Limb (tissue), 2 donors: Measurements from ENCODE around the gene AP5M1.
"Not testable (repeated sequence)": the region's sequence is repeated elsewhere in the genome, so short reads cannot be mapped to it uniquely, and the experiment has no call there.

ENCODE experiments used
- DNase-seq, 2 donors: peaks; one replicate each; pipeline ENCODE4 v3.0.0-alpha.2; 2016; ENCODE audit errors: extremely low spot score in 2 of 2

AP5M1 gene, protein sequence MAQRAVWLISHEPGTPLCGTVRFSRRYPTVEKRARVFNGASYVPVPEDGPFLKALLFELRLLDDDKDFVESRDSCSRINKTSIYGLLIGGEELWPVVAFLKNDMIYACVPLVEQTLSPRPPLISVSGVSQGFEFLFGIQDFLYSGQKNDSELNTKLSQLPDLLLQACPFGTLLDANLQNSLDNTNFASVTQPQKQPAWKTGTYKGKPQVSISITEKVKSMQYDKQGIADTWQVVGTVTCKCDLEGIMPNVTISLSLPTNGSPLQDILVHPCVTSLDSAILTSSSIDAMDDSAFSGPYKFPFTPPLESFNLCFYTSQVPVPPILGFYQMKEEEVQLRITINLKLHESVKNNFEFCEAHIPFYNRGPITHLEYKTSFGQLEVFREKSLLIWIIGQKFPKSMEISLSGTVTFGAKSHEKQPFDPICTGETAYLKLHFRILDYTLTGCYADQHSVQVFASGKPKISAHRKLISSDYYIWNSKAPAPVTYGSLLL

DNA sequence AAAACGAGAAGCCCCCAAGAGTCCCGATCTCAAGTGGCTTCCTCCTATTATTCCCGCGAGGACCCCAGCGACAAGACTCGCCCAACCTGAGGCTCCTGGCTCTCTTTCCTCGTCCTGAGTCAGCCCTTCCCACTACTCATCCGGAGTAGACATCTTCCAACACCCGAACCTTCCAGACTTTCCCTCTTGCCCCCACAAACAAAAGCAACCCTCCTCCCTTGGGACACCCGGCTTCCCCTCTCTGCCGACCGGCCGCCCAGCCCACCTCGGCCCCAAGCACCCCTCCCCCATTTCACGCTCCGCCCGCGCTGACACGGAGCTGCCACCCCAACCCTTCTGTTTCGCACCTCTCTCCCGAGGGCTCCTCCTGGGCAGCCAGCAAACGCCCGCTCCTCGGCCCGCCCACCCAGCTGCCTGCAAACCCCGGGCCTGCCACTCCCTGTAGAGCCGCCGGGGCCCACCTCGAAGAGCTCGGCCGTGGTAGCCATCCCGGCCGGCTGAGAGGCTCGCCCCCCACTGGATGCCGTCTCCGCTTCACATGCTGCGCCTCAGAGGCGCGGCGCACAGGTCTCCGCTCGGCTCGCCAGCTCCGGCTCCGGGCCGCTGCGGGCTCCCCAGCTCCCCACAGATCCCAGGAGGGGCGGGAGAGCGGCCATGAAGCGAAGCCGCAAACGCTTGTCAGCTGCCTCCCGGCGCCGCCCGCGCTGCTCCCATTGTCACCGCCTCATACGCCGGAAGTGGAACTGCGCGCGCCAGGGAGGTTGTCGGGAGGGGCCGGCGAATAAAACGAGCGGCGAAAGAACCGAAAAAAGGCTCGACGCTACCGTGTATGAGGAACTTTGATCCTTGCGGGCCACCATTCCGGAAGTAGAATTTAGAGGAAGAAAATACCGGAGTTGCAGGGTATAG is at the start of gene AP5M1, which contains the start of gene EXOC5:
TSS of gene AP5M1 (plus strand) at position 811 of the 909 bp plus-strand sequence. CDS start 344 bp downstream, outside the sequence.
TSS of gene EXOC5 (minus strand) at position 745 of the 909 bp plus-strand sequence. CDS start at position 488, 257 bp downstream.
- peak; percentile 93 for DNase-seq

DNA sequence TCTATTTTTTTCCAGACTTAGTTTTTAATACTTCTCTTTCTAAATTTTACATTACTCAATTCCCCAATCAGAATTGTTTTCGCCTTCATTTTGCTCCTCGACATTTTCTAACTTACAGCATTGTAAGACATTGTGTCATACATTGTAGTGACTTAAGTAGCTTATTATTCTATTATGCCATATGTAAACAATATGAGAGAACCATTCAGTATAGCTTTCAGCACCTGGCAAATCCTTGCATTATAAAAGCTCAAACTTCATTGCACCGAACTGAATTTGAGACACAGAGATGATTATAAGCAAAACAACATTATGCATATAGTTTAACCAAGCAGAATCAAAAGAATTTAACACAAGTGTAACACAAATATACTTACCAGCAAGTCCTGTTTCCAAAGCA is 46.8 kb upstream of the AP5M1 start:
- no peak for DNase-seq

DNA sequence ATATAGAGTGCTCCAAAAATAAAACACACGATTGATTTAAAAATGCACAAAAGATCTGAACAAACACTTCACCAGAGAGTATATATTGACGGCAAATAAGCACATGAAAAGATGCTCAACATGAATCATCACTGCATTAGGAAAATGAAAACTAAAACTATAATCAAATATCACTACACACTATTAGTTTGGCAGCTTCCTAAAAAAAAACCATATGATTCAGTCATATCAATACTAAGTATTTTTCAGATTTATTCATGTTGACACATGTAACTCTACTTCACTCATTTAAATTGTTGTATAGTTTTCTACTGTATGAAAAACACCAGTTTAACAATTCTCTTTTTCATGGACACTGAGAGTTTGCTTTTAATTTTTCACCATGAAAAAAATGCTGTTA is 41.7 kb upstream of the AP5M1 start:
- DNase-seq = no peak

DNA sequence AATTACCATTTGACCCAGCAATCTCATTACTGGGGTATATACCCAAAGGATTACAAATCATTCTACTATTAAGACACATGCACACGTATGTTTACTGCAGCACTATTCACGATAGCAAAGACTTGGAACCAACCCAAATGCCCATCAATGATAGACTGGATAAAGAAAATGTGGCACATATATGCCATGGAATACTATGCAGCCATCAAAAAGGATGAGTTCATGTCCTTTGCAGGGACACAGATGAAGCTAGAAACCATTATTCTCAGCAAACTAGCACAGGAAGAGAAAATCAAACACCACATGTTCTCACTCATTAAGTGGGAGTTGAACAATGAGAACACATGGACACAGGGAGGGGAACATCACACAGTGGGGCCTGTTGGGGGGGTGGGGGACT is 40.5 kb upstream of the AP5M1 start:
- not testable (repeated sequence) for DNase-seq

DNA sequence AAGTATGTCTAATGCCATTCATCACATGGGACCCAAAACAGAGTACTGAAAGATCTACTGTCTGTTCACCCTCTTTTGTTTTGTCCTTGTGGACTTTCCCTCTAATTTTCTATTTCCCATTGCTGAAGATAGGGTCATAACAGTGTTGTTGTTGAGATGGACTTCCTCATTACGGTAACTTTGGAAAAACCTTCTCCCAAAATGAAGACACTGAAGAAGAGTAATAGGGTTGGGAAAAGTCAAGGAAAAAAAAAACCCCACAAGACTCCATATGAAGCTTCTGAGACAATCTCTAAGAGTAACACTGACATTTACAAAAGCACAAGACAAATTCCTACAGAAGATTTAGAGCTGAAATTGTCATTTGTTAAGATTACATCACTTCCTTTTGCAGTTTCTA is 36.8 kb upstream of the AP5M1 start:
- DNase-seq = no peak

DNA sequence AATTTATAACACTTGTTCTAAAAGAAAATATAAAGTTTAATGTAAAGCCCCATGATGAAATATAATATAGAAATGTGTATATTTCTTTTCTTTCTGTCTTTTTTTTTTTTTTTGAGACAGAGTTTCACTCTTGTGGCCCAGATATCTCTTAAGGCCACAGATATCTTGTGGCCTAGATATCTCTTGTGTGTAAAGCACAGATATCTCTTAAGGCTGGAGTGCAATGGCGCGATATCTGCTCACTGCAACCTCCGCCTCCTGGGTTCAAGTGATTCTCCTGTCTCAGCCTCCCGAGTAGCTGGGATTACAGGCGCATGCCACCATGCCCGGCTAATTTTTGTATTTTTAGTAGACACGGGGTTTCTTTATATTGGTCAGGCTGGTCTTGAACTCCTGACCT is 28.7 kb upstream of the AP5M1 start:
- DNase-seq = not testable (repeated sequence)

DNA sequence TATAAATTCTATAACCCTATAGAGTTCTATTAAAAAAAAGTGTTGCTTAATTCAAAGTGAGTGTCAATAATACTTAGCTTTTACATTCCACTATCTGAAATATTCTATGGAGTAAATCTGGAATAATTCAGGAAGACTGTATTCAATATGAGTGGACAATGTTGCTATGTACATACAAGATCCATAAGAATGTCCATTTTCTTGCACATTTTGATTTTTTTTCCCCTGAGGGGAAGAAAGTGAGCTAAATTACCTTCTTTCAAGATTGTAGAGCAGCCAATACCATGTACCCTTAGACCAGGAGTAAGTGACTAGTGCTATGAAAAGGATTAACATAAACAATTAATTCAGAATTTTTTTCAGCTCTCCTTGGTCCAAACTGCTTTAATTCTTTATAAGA is 25.5 kb upstream of the AP5M1 start:
- DNase-seq = no peak

DNA sequence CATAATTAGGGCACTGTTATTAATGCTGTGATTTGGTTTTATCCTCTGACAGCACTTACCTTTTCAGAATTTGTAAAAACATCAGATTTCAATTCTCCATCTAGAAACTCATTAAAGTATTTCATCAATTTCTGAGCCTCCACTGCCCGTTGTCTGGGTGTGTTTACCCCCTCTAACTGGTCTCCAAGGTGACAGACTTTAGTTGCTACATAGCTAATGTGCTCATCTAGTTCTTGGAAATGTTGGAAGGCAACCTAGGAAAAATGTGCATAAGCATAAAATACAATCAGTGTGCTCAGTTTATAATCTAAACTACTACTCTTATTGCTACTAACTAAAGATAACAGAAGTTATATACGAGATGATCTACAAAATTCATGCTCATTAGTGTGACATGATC is 24.7 kb upstream of the AP5M1 start:
- no peak for DNase-seq

DNA sequence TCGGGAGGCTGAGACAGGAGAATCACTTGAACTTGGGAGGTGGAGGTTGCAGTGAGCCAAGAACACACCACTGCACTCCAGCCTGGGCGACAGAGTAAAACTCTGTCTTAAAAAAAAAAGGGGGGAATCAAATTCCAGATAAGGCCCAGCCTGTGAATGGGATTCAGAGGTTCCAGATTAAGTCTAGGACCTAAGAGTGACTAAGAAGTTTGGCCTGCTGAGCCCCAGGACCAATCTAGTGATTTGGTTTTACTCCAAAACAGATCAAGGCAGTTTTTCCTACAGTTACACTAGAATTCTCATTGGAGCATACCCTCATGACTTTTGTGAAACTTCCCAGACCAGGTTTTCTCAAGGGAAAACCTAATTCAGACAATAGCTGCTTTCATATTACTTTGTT is 22.8 kb upstream of the AP5M1 start:
- no peak for DNase-seq

DNA sequence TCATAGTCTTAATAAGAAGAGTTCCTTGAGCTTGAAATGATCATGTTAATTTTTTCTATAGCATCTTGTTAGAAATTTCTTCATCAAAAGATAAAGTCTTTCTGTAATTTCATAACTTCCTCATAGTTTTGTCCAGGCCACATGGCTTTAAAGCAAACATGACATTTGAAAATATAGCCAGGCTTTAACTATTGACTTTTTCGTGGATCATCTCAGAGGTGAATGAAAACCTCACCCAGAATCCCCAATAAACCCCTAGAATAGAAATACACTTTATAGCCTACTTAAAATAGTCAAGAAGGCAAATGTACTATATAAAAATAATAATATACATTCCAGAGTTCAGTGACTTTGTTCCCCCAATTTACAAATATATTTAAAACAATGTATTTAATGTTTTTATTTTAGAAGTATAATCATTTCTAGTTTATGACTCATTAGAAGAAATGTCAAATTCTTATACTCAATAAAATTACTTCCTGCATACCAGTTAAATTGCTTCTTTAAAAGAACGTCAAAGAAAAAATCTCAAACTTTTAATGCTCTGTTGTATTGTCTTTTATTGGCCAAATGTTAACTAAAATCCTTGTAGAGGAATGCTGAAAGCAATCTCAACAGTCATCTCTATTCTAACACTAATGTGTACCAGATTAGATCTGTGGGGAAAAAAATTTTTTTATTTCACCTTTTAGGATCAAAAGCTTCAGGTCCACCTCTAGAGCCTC is 21.7 kb upstream of the AP5M1 start:
- DNase-seq = no peak

DNA sequence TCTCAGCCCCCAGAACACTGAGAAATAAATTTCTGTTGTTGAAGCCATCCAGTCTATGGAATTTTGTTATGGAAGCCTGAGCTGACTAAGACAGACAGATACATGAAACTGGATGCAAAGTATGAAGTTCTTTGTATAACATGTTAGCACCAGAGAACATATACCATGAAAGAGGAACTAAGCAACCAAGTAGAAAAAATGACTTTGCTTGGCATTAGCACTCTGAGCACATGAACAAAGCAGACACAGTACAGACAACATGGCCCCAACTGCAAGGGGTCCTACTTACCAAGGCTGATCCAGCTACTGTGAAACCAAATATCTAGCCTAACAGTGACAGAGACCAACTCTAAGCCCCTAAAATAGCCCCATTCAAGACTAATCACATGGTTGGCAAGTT is 13.9 kb upstream of the AP5M1 start:
- no peak for DNase-seq

DNA sequence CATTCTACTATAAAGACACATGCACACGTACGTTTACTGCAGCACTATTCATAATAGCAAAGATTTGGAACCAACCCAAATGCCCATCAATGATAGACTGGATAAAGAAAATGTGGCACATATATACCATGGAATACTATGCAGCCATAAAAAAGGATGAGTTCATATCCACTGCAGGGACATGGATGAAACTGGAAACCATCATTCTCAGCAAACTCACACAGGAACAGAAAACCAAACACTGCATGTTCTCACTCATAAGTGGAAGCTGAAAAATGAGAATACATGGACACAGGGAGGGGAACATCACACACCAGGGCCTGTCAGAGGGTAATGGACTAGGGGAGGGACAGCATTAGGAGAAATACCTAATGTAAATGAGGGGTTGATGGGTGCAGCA is 10.6 kb upstream of the AP5M1 start:
- not testable (repeated sequence) for DNase-seq

DNA sequence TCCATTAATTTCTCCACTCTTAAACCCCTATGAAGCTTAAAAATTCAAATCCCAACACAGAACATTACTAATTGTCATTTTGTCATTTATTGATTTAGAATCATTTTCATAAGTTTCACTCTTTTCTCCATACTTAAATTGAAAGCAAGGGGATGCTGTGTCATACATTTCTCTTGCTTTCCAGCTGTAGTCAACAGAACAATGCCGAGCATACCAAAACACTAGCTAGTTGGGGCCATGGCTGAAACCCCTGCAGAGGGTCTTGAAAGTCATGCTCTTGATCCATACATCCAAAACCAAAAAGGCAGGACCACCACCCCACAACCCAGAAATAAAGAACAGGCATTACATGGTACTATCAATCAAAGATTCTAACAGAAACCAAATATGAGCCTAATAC is 9.1 kb upstream of the AP5M1 start:
- DNase-seq = no peak

DNA sequence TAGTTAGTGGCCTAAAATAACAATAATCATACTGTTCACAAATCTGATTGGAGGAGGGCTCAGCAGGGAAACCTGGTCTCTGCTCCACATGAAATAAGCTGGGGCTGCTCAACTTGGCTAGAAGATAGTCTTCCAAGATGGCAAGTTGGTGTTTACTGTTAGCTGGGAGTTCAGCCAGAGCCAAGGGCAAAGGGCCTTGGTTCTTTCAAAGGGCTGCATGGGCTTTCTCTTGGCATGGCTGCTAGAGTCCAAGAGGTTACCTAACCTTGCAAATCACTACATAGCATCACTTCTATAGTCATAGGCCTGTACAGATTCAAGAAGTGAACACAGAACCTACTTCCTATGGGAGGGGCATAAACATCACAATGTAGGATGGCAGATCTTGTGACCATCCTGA is 7.2 kb upstream of the AP5M1 start:
- no peak for DNase-seq

DNA sequence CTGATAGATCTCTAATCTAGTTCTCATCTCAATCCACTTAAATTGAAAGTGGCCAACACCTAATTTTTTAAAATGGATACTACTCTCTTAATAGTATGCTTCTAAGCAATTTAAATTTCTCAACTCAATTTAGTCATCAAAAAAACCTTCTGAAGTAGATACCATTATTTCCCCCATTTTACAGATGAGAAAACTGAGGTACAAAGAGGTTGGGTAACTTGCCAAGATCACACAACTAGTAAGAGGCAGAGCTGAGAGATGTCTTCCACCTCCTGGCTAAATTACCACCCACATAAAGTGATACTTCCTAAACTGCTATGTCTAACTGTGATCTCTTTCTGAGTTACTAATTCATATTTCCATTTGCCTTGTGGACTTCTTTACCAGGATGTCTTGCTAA is 6.7 kb upstream of the AP5M1 start:
- DNase-seq = no peak

DNA sequence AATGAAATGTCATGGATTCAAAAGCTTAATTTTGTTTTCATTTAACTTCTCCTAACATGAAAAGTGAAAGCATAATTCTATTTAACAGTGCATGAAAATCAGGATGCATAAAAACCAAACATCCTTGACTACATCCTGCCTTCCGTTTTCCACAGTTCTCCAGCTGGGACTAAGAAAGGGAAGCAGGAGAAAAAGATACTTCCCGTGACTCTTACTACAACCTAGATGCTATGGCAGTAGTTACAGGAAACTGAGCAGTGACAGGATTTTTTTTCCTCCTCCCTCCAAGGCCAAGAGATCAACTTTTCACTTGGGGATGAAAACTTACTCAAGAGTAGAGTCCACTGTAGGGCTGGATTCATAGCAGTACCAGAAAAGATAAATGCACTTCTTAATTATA is 2.7 kb upstream of the AP5M1 start:
- no peak for DNase-seq

DNA sequence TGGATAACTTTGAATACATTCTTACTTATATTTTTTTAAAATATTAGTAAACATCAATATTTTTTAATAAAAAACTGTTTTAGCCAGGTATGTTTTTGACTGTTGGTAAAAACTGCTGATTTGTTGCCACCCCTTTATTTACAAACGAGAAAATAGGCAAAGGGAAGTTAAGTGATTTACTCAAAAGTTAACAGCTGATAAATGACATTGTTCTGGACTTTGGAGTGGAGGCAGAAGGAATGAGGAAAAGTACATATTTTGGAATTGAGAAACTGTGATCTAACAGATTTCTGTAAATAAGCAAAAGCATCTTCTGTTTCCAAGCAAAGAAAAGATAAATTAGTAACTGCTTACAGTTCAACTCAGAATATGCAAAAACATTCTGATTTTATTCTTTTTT is 4.5 kb downstream of the AP5M1 start:
- DNase-seq = no peak

DNA sequence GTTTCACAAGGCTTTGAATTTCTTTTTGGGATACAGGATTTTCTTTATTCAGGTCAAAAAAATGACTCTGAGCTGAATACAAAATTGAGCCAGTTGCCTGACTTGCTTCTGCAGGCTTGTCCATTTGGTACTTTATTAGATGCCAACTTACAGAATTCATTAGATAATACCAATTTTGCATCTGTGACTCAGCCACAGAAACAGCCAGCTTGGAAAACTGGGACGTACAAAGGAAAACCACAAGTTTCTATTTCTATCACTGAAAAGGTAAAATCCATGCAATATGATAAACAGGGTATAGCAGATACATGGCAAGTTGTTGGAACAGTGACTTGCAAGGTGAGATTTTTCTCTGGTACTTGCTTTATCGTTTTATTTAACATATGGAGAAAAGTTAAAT is 5.8 kb downstream of the AP5M1 start:
- no peak for DNase-seq

DNA sequence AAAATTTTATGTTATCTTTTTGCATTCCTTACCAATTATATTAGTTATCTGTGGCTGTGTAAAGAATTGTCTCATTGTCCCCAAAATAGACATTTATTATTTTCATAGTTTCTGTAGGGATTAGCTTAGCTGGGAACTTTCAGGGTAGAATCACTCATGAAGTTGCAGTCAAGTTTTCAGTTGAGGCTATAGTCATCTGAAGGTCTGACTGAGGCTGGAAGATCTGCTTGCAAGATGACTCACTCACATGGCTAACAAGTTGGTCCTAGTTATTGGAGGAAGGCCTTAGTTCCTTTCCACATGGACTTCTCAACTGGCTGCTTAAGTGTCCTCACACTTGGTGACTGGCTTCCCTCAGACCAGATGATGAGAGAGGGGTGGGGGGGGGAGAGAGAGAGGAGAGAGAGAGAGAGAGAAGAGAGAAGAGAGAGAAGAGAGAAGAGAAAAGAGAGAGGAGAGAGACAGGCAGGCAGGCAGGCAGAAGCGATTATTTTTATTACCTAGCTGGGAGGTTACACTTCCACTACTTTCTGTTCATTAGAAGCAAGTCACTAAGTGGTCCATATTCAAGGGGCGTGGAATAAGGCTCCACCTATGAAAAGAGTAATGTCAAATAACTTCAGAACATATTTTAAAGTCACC is 6.4 kb downstream of the AP5M1 start:
- DNase-seq = no peak

DNA sequence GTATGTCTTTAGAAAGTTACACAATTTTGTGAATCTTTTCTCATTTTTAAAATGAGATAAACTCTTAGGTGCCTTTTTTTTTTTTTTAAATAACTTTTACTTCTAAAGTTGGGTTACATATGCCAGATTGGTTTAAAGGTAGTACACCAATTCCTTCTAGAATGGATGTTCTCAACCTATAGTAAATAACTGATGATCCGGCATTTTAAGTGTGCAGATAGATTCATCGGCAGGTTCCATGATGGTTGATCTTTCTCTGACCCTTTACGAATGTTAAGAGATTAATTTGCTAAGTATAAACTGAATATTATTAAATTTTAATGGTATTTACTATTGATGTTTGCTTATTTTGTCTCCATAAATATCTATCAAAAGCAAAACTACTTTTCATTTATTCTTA is 8.3 kb downstream of the AP5M1 start:
- no peak for DNase-seq

DNA sequence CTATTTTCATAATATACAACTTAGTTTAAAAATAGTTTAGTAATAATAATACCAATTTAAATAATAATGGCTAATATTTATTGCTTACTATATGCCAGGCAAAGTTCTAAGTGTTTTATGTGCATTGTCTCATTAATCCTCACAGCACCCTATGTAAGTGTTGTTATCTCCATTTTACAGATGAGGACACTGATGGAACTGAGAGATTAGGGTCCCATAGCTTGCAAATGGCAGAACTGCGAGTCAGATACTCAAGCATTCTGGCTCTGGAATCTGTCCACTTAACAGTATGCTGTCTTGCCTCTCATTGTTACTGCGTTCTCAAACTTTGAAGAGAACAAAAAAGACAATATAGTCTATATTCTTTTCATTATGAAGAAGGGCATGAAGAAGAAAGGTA is 19.0 kb downstream of the AP5M1 start:
- no peak for DNase-seq
